Measurements from ENCODE around the gene TMEM80. TPM values are rescaled to one million over a fixed set of nuclear protein-coding genes. Genes with fewer than 3 reads are reported as not detected.

TMEM80 gene
- total RNA-seq, 1 donor from 2014 or later = 14.6 TPM

DNA sequence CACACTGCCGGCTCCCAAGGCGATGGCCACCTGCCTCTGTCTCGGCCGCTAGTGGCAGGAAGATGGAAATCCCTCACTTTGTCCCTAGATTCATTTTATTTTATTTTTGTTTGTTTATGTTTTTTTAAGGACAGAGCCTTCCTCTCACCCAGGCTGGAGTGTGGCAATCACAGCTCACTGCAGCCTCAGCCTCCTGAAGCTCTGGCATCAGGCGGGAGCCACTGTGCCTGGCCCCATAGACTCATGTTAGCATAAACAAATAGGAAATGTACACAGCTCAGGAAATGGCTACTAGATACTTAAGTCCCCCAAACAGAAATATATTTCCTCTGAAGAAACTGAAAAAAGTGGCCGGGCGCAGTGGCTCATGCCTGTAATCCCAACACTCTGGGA is 3.5 kb downstream of the TMEM80 start:
- no peak for DNase-seq (ENCODE audit: low spot score)

DNA sequence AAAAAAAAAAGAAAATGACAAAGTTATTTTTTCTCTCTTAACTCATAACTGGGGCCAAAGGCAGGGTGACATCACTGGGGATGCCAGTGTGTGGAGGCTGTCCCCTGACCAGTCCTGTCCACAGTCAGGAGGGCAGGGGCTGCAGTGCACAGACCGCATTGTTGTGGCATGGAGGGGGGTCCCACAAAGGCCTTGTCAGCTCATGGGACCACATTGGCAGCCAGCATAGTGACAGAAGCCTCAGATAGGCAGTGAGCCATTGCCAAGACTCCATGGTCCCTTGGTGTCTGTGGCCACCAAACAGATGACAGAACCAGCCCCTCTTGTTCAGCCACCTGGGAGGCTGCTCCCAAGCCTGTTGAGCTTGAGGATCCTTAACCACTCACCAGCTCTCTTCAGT is 4.1 kb downstream of the TMEM80 start:
- DNase-seq (ENCODE audit: low spot score) = no peak

DNA sequence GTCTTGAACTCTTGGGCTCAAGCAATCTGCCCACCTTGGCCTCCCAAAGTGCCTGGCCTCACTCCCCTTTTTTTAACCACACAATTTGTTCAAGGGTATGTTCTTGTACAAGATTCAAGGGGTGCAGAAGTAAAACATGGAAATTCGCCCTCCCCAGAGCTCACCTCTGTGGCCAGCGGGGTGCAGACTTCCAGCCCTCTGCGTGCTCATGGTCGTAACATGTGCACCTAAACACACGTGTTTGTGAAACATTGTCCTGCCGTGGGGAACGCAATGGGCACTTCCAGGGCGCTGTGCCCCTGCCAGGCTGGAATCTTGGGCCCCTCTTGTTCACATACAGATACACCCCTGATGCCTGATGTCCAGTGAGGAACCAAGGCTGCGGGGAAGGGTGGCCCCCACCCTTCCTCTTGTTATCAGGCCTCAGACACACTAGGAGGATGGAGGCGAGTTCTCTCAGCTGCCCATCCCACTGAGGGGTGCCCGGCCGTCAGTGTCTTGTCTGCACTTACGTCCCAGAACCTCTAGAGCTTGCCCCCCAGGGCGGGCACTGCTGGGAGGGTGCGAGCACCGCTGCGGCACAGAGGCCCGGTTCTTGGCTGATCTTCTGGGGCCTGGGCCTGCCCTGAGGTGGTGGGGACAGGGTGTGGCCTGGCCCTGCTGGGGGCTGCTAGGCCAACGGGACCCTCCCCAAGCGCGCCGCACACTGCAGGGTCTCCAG is 6.3 kb downstream of the TMEM80 start:
- no peak for DNase-seq (ENCODE audit: low spot score)

DNA sequence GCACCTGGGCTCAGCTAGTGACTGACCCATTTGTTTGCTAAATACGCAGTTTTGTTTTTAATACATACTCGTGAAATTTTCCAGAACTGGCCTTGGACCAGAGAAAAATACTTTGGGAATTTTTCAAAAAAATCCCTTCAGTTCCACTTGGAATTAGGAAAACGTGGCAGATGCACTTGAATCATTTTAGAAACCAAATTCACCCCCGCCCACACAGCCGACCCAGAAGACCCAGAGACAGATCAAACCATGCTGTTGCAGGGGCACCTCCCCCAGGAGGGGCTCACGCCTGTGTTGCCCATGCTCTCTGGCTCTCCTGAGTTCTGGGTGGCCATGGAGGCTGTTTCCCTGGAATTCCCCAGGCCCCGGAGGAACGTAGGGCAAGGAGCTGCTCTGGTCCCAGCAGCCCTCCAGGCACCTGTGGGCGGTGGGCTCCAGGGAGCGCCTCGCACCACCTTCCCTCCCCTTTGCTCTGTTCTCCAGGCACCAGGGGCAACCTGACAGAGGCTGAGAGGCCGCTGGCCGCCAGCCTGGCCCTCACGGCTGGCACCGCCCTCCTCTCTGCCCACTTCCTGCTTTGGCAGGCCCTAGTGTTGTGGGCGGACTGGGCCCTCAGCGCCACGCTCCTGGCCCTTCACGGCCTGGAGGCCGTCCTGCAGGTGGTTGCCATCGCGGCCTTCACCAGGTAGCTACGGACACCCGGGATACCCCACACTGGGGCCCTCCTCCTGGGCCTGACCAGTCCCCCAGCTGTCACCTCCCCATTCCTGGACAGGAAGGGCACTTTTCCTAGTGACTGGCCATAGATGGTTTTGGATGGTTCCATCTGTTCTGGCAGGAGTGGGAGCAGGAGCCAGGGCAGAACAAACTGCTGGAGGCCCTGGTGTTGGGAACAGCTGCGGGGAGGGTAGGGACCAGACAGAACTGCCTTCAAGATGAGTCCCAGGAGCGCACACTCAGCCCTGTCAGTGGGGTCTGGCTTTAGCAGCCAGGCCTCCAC is 7.1 kb downstream of the TMEM80 start:
- DNase-seq (ENCODE audit: low spot score) = no peak

DNA sequence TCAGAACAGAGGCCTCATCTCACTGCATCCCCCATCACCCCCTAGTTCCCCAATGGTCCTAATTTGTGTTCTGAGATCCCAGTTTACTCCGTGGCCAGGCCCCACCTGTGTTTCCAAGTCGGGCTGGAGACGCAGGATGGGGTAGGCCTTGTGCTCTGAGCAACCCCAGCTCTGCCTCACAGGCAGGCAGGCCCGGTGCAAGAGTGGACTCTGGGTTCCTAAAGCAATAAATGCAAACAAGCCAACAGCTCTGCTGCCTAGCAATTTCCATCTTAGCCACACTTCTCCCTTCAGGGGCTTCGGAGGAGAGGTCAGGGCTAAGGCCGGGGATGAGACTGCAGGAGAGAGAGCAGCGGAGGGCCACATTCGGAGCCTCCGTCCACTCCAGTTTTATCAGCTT is 7.9 kb downstream of the TMEM80 start:
- no peak for DNase-seq (ENCODE audit: low spot score)

DNA sequence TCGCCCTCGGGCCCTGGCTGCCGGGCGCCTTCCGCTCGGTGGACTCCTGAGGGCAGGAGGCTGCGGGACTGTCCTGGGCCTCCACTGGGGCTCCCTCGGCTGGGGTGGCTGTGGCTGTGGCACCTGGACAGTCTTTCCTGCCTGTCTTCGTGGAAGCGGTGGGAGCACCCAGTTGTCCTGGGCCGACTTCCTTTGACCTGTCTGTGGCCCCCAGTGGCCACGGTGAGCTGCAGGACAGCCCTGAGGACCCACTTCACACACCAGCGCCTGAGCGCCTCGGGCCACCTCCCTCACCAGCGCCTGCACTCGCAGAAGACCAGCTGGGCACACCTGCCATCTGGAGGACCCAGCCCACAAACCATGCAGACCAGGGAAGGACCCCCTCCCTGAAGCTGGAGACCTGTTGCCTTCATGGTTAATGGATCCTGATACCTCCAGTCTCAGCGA is 8.6 kb downstream of the TMEM80 start:
- no peak for DNase-seq (ENCODE audit: low spot score)

DNA sequence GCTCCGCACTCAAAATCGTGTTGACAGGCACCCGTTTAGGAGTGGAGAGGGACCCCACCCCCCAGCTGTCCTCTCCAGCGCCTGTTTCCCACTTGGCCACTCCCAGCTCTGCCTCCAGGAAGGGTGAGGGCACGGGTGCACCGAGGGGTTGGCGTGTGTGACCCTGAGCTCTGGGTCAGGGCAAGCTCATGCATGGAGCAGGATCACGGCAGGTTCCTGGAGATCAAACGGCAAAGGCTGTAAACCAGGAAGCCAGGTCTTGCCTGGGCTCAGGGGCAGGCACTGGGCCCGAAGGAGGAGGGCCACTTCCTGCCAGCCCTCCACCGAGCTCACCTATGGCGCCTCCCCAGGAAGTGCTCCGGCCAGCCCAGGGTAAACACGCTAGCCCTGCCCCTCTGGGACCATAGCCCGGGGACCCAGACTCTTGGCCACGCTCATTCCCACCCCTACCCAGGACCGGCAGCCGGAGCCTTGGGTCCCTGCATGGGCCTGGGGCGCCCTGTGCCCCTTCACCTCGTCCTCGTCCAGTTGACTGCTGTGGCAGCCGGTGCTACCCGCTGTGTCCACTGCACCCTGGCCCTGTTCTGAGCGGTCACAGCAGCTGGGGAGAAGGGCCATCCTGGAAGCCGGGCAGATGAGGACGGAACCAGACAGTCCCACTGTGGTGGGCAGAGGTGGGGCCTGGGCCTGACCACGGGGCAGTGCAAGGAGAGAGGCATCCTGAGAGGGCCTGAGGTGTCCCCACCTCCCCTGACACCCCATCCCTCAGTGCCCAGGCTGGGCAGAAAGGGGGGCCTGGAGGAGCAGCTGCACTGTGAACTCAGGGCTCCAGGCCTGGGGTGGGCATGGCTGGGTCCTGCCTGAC is 9.4 kb downstream of the TMEM80 start:
- no peak for DNase-seq (ENCODE audit: low spot score)

DNA sequence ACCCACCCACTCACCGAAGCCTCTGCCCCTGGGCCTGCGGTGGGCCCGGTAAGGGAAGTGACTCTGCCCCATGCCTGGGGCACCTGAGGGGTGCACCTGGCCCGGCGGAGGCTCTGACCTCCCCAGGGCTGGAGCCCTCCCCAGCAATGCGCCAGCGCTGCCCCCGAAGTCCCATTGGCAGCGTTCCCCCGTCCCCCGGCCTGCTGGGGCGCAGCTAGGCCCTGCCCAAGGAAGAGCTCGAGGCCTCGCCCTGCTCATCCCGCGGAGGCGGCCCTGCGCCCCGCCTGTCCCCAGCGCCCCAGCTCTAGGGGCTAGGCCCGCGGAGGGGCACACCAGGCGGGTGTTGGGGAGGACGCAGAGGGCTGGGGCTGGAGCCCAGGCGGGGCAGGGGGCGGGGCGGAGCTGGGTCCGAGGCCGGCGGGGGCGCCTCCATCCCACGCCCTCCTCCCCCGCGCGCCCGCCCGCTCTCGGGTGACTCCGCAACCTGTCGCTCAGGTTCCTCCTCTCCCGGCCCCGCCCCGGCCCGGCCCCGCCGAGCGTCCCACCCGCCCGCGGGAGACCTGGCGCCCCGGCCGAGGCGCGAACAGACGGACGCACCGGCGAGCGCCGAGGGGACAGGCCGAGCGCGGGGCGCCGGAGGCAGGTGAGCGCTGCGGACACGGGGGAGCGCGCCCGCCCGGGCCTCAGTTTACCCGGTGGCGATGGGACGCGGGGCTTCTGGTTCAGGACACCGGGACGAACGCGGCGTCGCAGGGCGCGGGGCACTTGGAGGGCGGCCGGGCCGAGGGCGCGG is 10.2 kb downstream of the TMEM80 start, which contains the start of gene EPS8L2:
TSS of gene EPS8L2 (plus strand) at position 586 of the 793 bp plus-strand sequence. CDS start 3,177 bp downstream, outside the sequence.
- DNase-seq (ENCODE audit: low spot score) = no peak

DNA sequence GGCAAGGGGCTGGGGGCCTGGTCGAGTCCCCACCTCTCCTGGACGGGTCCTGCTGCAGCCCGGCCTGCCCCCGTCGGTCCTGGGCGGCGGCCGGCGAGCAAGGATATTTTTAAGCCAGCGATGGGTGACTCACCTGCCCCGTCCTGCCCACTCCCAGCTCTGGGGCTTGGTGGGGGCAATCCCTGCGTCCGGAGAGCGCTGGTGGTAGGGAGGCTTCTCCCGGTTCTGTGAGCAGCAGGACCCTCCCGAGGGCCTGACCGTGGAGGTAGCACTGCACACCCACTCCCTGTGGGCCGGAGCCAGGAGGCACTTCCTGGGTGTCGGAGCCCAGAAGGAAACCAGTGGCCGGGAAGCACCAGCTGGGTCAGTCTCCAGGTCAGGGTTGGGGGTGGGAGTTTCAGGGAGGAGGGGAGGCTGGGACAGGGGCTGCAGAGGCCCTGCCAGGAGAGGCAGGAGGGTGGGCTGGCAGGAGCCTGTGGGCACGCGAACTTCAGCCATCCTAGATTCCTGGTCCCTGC is 10.9 kb downstream of the TMEM80 start:
- no peak for DNase-seq (ENCODE audit: low spot score)

DNA sequence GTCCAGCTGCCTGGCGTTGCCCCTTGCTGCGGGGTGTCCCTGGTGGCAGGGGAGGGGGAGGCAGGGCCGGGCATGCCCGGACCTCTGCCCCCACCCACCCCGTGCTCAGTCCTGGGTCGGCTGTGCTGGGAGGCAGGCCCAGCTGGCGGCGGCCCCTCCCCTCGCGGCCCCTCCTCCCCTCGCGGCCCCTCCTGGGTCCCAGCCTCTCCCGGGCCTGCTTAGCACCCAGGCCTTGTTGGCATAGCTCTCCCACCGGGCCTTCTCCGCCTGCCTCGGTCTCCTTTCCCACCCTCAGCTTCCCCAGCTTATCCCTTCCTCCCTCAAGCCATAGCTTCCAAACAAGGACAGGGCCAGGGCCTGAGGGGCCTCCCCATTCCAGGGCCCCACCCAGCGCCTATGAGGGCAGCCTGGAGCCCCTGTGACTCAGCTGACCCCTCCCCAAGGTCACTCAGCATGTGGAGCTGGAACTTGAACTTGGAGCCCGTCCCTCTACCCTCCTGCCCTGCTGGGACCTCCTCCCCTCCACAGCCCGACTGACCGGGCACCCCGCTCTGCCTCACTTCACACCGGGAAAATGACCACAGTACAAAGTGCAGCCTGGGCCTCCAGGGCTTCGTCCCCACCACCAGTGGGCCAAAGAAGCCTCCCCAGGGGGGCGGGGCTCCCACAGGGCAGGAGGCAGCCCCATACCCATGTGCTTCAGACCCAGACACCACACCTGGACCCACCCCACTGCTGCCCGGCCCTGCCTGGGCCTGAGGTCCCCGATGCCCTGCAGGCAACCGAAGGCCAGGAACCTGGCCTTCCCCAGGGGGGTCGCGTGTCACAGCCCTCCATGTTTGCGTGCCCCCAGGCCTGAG is 11.6 kb downstream of the TMEM80 start:
- no peak for DNase-seq (ENCODE audit: low spot score)

DNA sequence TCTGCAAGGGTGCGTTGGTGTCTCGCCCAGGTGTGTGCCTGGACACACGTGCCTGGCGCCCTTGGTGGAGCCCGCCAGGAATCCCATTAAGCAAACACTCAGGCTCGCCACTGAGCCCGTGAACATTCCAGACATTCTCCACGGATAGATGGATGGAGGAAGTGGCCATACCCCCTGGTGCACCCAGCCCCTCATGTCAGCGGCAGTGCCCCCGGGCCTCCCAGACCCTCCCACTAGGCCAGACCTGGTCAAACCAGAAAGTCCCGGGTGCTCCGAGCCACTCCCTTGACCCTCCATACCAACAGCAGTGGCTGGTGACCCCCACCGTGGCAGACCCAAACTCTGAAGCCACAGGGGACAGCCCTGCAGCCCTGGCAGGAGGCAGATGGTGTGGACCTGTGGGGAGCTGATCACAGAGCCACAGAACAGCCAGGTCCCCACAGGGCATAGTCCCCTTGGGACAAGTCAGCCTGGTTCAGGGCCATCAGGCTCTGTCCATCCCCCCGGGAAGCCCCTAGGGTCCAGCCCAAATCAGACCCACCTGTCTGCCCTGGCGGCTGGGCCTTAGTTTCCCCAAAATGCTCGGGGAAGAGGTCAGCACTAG is 12.3 kb downstream of the TMEM80 start:
- DNase-seq (ENCODE audit: low spot score) = no peak

DNA sequence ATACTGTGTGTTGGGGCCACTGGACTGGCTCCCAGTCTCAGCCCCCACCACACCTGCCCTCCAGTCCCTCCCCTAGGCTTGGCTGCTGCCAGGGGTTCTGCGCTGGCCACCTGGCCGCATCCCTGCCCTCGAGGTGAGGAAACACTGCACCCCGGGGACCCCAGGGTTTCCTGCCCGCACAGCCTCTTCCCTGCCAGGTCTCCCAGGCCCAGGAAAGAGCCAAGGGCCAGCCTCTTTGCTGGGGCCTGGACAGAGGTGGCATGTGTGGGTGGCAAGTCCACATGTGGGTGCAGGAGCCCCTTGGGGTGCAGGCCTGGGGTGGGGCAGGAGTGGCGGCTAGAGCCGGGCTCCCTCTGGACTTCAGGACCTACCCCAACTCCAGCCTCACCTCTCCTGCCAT is 12.9 kb downstream of the TMEM80 start:
- no peak for DNase-seq (ENCODE audit: low spot score)

DNA sequence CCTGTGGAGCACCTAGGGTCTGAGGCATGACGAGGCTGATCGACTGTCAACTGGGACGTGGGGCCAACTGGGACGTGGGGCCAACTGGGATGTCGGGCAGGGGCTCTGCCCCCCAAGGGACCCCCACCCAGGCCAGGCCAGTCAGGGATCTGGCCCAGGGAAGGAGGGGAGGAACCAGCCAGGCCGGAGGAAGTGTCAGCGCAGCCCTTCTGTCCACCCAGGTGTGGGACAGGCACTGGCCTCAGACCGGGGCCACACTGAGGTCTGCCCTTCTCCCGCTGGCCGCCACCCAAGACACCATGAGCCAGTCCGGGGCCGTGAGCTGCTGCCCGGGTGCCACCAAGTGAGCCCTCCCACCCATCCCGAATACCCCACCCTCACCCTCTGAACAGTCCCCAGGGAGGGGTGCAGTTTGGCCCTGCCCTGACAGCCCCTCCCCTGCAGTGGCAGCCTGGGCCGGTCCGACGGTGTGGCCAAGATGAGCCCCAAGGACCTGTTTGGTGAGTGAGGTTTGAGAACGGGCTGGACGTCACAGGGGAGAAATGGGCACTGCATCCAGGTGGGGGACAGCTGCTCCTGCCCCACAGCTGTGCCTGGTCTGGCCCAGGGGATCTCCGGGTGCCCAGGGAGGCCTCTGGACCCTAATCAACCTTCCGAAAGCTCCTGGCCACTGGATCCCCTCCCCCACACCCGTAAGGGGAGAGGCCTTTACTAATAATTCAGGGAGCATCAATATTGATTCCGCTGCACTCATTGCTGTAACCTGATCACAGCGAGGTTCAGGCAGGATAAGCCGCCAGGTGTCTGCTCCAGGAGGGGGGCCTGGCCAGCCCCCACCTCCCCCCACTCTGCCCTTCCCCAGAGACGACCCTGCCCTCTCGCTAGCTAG is 13.7 kb downstream of the TMEM80 start:
- DNase-seq (ENCODE audit: low spot score) = no peak

DNA sequence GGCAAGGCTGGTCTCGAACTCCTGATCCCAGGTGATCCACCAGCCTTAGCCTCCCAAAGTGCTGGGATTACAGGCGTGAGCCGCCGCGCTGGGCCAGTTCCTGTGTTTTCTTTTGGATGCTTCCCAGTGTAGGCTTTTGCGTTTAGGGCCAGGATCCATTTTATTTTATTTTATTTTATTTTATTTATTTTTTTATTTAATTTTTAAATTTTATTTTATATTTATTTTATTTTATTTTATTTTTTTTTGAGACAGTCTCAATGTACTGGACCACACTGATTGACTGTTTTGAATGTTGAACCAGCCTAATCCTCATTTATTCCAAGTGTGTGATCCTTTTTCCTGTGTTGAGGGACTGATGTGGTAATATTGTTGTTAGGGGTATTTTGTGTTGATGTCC is 18.8 kb downstream of the TMEM80 start:
- DNase-seq (ENCODE audit: low spot score) = no peak

DNA sequence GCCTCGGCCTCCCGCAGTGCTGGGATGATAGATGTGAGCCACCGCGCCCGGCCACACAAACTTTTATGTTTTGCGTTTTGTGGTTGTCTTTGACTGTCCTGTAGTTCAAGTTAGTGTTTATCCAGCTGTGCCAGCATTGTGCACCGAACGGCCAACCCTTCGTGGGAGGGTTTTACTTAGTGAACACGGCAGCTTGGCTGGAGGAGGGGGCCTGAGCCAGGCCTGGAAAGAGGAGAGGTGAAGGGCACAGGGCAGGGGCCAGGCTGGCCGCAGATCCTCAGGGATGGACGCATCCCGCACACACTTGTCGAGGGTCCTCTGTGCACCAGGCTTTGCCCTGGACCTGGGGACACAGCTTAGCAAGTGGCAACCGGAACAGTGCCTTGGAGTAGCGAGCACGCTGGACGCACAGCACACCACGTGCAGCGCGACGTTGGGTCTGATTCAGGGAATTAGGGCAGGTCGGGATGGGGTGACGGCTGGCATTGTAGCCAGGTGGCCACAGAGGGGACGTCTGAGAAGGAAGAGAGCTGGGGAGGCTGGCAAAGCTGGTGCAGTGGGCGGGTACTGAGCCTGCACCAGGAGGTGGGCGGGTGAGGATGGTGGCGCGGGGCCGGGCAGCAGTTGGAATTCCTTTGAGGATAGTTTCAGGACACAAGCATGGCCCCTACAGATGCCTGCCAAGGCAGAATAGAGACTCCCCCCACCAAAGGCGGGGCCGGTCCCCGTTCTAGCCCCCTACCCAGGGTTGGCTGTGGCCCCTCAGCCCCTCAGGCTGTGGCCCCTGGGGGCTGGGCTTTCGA is 23.8 kb downstream of the TMEM80 start:
- DNase-seq (ENCODE audit: low spot score) = no peak

DNA sequence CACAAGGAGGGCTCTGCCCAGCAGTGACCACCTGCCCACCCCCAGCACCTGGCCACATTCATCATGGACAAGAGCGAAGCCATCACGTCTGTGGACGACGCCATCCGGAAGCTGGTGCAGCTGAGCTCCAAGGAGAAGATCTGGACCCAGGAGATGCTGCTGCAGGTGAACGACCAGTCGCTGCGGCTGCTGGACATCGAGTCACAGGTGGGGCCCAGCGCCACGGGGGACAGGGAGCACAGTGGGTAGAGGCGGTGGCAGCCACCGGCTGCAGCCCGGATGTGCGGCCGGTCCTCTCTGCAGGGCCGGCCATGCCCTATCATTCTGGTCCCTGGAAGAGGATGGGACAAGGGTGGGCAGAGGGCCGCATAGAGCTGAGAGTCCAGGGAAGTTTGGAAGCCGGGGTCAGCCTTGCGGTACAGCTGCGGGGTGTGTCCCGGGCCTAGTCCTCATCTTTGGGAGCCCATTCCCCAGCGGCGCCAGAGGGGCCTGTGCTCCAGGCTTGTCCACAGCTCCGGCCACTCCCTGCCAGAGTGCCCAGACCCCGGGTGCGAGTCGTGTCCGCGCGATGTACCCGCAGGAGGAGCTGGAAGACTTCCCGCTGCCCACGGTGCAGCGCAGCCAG is 24.5 kb downstream of the TMEM80 start:
- no peak for DNase-seq (ENCODE audit: low spot score)

Measured in mesenteric fat pad (tissue), 1 donor.